Measurements from ENCODE around the gene ZMYND8.
A peak's percentile ranks its signal among the peaks of the same experiment; 100 is the strongest.
"Not testable (repeated sequence)": the region's sequence is repeated elsewhere in the genome, so short reads cannot be mapped to it uniquely, and the experiment has no call there.

Gene ZMYND8

DNA sequence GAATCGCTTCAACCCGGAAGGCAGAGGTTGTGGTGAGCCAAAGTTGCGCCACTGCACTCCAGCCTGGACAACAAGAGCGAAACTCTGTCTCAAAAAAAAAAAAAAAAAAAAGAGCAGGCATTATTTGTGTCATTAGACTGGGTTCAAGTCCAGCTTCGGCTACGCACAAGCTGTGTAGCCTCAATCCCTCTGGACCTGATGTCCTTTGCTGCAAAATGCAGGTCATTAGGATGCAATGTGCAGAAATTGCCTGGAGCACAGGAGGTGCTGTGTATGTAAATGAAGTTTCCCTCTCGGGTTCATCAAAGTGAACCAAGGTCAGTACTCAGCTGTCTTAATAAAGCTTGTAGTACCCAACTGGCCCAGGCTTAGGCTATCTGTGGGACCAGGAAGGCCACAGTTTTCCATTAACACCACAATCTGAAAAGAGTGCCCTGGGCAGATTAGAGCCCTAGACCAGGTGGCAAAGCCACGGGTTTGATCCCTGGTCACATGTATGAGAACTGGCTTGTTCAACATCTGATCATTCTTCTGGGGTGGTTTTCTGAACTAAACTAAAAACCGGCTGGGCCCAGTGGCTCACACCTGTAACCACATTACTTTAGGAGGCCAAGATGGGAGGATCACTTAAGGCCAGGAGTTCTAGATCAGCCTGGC lies 155.3 kb downstream of the ZMYND8 start:
- no peak for DNase-seq

DNA sequence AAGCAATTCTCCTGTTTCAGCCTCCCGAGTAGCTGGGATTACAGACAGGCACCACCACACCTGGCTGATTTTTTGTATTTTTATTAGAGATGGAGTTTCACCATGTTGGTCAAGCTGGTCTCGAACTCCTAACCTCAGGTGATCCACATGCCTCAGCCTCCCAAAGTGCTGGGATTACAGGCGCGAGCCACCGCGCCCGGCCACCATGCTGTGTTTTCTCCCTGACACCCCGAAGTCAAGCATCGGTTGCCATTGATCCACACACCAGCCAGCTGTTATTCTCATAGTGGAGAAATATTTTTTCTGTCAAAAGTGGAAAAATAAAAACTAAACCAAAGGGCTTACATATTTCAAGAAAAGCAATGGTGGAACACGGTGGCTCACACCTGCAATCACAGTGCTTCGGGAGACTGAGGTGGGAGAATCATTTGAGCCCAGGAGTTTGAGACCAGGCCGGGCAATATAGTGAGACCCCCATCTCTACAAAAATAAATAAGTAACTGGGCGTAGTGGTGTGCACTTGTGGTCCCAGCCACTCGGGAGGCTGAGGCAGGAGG lies 157.4 kb downstream of the ZMYND8 start:
- no peak for DNase-seq

DNA sequence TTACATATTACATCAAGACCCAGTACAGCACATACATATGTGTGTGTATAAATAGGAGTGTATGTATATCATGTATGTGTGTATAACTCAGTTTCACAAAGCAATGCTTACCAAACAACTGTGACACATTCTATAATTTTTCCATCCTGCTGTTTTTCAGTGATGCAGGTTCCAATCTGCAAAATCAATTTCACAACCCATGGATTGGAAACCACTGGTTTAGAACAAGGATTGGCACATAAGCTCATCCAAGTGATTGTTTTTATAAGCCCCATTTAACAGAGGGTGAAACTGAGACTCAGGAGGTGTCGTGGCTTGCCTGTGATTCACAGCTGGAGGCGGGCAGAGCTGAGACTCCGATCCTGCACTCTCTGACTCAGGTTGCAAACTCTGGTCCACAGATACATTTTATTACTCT lies 158.2 kb downstream of the ZMYND8 start:
- peak in 1 of 4 experiments; percentile 10 for DNase-seq

GRCh38 chr20:47196091-47197081 lies 160.1 kb downstream of the ZMYND8 start:
- DNase-seq, result peak; percentile 74 to 88 (median 84)

GRCh38 chr20:47195573-47195972 lies 160.9 kb downstream of the ZMYND8 start:
- no peak for DNase-seq

GRCh38 chr20:47191956-47192355 lies 164.5 kb downstream of the ZMYND8 start:
- no peak for DNase-seq

DNA sequence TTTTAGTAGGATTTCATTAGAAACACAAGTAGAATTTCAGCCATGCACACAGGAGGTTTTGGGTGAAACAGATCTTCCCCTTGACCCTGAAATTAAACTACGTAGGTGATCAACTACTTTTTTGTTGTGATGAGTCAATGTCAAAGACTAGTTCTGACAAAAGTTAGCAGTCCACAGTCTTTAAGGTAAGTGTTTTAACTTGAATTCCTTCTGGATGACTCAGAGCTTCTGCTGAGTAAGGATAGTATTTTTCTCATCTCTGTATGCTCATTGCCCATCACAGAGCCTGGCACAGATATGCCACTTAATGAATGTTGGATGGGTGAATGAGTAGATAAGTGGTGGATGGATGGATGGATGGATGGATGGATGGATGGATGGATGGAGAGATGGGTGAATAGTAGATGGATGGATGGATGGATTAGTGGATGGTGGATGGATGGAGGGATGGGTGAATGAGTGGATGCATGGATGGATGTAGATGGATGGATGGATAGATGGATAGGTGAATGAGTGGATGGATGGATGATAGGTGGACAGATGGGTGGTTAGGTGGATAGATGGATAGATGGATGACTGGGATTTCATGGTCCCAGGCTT lies 165.3 kb downstream of the ZMYND8 start:
- no peak for DNase-seq

DNA sequence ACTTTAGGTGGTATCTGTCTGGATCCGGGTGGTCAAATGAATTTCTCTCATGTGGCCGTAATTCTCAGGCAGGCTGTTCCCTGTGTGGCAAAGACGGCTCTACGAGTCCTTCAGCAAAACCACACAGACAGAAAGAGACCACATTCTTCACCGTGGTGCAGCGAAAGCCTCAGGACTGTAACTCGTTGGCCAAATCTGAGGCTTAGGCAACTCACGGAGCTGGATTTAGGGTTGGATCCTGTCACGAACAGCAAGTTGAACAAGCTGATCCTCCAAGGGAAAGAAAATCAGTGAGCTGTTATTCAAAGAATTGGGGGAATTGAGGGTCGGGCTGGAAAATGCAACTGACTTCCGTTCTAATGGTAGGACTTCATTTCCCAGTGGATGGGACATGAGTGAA lies 167.4 kb downstream of the ZMYND8 start:
- DNase-seq, result no peak

GRCh38 chr20:47188540-47188939 lies 168.0 kb downstream of the ZMYND8 start:
- DNase-seq, result no peak

GRCh38 chr20:47187450-47188195 lies 168.9 kb downstream of the ZMYND8 start:
- peak in 1 of 4 experiments; percentile 11 for DNase-seq

- no peak for DNase-seq
Observed at GRCh38 chr20:47183367-47183766, 173.1 kb downstream of the ZMYND8 start.

GRCh38 chr20:47181056-47181862 lies 175.2 kb downstream of the ZMYND8 start:
- peak; percentile 63 to 83 (median 80) for DNase-seq

DNA sequence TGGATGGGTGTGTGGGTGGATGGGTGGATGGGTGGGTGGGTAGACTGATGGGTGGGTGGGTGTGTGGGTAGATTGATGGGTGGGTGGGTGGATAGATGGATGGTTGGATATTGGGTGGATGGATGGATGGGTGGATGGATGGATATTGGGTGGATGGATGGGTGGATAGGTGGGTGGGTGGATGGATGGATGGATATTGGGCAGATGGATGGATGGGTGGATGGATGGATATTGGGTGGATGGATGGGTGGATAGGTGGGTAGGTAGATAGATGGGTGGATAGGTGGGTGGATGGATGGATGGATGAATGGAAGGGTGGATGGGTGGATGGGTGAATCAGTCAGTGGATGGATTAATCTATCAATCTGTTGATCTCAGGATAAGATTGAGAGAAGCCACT lies 177.2 kb downstream of the ZMYND8 start:
- no peak for DNase-seq

GRCh38 chr20:47178851-47179250 lies 177.6 kb downstream of the ZMYND8 start:
- no peak for DNase-seq

DNA sequence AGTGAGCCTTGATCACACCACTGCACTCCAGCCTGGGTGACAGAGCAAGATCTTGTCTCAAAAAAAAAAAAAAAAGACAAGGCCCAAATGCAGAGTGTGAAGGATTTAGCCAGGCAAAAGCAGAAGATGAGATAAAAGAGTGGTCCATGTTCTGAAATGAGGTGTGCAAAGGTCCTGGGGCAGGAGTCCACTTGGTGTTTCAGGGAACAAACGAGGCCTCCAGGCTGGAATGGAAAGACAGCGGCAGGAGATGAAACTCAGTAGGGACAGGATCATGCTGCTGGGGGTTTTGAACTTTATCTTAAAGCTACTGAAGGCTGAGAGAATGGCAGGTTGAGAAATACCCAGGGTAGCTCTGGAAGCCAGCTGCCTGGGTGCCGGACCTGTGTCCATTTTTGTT lies 178.2 kb downstream of the ZMYND8 start:
- no peak for DNase-seq

DNA sequence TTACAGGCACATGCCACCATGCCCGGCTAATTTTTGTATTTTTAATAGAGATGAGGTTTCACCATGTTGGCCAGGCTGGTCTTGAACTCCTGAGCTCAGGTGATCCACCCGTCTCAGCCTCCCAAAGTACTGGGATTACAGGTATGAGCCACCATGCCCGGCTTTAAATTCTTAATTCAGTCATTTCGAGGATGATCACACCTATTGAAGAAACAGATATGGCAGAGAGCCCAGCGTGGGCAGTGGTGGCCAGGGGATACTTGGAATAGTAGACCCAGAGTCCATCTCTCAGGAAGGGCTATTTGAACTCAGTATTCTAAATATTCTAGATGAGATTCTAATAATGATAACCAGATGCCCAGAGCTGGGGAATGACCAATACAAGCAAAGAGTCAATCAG lies 180.3 kb downstream of the ZMYND8 start:
- DNase-seq, result not testable (repeated sequence)

DNA sequence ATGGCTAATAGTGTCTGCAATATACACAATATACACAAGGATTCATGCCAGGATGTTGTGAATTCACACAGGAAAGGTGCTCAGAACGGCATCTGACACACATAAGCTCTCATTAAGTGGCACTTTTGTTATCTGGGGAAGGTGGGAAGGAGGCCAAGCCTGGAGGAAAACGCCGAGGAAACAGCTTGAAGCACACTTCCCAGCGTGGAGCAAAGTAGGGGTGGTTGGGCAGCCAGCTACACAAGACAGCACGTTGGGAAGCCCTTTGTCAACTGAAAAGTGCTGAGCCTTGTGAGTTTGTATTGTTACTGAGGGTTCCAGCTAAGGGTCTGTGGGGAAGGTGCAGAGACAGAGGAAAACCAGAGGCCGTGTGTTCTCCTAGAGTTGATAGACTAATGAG lies 181.0 kb downstream of the ZMYND8 start:
- no peak for DNase-seq

DNA sequence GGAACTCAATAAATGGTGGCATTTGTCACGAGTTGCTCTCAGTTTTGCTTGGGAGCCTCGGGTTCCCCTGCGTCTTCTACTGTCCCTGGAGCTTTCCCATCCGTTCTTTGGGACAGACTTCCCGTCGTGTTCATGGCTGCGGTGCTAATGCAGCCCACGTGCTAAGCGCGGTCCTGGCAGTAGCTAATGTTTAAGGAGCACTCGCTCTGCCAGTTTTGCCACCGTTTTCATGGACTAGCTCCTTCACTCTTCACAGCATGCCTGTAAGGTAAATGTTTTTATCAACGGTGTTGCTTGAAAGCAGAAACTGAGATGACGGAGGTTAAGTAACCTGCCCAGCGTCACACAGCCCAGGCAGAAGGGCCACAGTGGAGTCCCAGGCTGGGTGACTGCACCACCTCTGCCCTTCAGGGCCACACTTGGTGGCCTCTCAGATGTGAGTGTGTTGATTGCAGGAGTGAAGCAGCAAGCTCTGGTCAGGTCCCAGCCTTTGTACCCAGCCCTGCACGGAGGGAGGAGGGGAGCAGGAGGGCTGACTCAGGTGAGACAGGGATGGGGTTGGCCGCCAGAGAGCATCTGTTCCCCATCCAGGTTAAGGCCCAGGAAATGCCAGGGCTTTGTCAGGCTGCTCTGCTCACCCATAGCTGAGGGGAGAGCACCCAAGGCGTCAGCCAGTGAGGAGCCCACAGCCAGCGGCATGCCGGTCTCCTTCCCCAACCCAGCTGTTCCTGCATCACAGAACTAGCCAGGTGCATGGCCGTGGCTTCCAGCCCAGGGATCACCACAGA lies 181.8 kb downstream of the ZMYND8 start:
- DNase-seq, result no peak

- peak in 1 of 4 experiments; percentile 26 for DNase-seq
Observed at GRCh38 chr20:47173596-47174216, 182.8 kb downstream of the ZMYND8 start.

DNA sequence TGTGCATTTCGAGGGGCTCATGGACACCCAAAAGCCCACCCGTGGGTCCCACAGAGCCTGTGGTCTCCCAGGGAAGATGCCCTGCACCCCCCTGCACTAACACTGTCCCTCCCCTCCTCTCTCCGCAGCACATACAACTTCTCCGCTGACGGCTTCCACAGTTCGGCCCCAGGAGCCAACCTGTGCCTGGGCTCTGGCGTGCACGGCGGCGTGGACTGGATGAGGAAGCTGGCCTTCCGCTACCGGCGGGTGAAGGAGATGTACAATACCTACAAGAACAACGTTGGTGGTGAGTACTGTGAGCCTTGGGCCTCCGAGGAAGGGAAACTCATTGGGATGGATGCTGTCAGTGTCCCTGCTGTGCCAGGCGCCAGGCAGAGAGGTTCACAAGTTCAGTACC lies 183.9 kb downstream of the ZMYND8 start:
- no peak for DNase-seq
